Gastrocnemius medialis (tissue), 4 donors: ENCODE data around the gene ACSF2. TPM values are rescaled to one million over a fixed set of nuclear protein-coding genes. Genes with fewer than 3 reads are reported as not detected.

Experiments
- ATAC-seq, 2 donors: fragments of 150-250 bp; one replicate each; pipeline ENCODE4 v1.9.1; 2016
- DNase-seq, 2 donors: peaks; one replicate each; pipeline ENCODE4 v3.0.0-alpha.2; 2019
- H3K27ac ChIP-seq, 4 donors: fragments of 200-600 bp; sonication (generic); 1 replicate in 1 of 4; 2 replicates in 3 of 4; pipeline ENCODE4 v1.5.1; 2016 to 2018; ENCODE audit warnings: mild to moderate bottlenecking in 2 of 4, moderate library complexity in 1 of 4
- H3K27me3 ChIP-seq, 3 donors: fragments of 200-600 bp; sonication (generic) in 2 of 3; 1 replicate in 1 of 3; 2 replicates in 2 of 3; pipeline versions ENCODE4 v1.5.1 to v1.6.0; 2016 to 2019; ENCODE audit warnings: mild to moderate bottlenecking in 1 of 3, moderate library complexity in 1 of 3
- H3K36me3 ChIP-seq, 2 donors: fragments of 200-600 bp; sonication (generic) in 1 of 2; one replicate each; pipeline ENCODE4 v1.5.1; 2017 to 2018
- H3K4me1 ChIP-seq, 2 donors: fragments of 200-600 bp; sonication (generic) in 1 of 2; one replicate each; pipeline ENCODE4 v1.5.1; 2016 to 2017; ENCODE audit warnings: mild to moderate bottlenecking in 2 of 2
- H3K4me3 ChIP-seq, 4 donors: fragments of 200-600 bp; sonication (generic) in 3 of 4; 1 replicate in 1 of 4; 2 replicates in 3 of 4; pipeline ENCODE4 v1.5.1; 2016 to 2019; ENCODE audit warnings: mild to moderate bottlenecking in 2 of 4
- H3K9me3 ChIP-seq, 3 donors: fragments of 200-600 bp; sonication (generic) in 2 of 3; 1 replicate in 1 of 3; 2 replicates in 2 of 3; pipeline ENCODE4 v1.5.1; 2016 to 2019
- POLR2A ChIP-seq, 2 donors: fragments of 450-650 bp; IDR thresholded peaks; one replicate each; pipeline ENCODE4 v1.6.1; 2017; ENCODE audit warnings: antibody characterized with exemption in 2 of 2, mild to moderate bottlenecking in 2 of 2, moderate library complexity in 2 of 2
- in situ Hi-C, 4 donors: fragments of 200-750 bp; cut with MboI; loops; one replicate each; pipeline versions ENCODE4 v1.15.0 to v1.8.0; 2017; ENCODE audit warnings: low sequenced_read_pairs in 4 of 4
- intact Hi-C: fragments of 100-400 bp; cut with DNase I; formaldehyde crosslinking; loops from one replicate; pipeline ENCODE4 v1.15.1; 2023; ENCODE audit warnings: low total_unique reads
- total RNA-seq, 4 donors: library from RNA; depleted of rRNA; stranded (reverse); fragments of >200 nt; gene quantifications; one replicate each; pipeline versions ENCODE4 v1.1.0 to v1.2.3, GENCODE V29; 2016
- TF ChIP-seq, protein P1 (sequence below), 5 experiments: fragments of 450-650 bp in 3 of 5; fragments of 200-600 bp in 2 of 5; sonication (generic) in 2 of 5; IDR thresholded peaks in 4 of 5; conservative IDR thresholded peaks in 1 of 5; 1 replicate in 4 of 5; 2 replicates in 1 of 5; pipeline ENCODE4 v1.5.1; 2016 to 2019; ENCODE audit warnings: antibody characterized with exemption in 5 of 5, mild to moderate bottlenecking in 3 of 5, moderate library complexity in 3 of 5

Gene ACSF2
- total RNA-seq, 4 donors from 2014 or later: 8.7 to 61.4 (median 34.2) TPM

DNA sequence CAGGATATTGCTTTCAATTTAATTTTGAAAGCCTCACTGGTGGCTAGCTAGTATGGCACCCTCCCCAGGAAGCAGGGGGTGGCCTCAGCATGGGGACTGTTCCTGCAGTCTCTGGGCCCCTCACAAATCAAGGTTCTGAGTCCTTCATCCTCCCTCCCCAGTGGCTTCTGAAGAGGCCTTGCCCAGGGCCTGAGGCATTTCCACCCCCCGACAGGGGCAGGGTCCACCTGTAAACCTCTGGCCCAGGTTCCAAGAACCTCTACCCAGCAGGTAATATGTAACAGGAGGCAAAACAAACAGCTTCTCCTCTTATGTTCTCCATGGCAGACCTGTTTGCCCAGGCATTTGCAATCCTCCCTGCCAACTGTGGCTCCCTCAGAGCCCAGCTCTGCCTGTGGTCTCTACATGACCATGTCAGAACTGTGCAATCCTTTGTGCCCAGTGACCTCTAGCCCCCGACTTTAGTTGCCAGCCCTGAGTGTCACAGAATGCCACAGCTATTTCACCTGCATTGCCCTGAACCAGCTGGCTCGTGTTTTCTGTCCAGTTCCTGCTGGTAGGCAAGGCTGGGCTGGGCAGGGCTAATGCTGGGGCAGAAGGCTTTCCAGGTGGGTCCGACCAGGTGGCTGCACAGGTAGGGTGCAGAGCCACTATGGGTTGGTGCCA, 14.3 kb downstream of the ACSF2 start:
- Histone ChIP-seq H3K4me1 (peaks cover 39 to 41% of the 10 kb centered on the region in 2 donors), H3K36me3 (no peaks in the 10 kb centered on the region), H3K27me3 (no peaks in the 10 kb centered on the region), H3K27ac (peak overlapping the region; percentile 76 to 87 (median 85)), H3K4me3 (no peak overlapping the region), H3K9me3 (no peaks in the 10 kb centered on the region)
- DNase-seq: peak in 1 of 2 donors; percentile 48
- peak in 1 of 2 donors; percentile 26 for ATAC-seq
- in situ Hi-C loops: no loop called here
- intact Hi-C loops: no loop called here
- TF ChIP-seq, protein P1, sequence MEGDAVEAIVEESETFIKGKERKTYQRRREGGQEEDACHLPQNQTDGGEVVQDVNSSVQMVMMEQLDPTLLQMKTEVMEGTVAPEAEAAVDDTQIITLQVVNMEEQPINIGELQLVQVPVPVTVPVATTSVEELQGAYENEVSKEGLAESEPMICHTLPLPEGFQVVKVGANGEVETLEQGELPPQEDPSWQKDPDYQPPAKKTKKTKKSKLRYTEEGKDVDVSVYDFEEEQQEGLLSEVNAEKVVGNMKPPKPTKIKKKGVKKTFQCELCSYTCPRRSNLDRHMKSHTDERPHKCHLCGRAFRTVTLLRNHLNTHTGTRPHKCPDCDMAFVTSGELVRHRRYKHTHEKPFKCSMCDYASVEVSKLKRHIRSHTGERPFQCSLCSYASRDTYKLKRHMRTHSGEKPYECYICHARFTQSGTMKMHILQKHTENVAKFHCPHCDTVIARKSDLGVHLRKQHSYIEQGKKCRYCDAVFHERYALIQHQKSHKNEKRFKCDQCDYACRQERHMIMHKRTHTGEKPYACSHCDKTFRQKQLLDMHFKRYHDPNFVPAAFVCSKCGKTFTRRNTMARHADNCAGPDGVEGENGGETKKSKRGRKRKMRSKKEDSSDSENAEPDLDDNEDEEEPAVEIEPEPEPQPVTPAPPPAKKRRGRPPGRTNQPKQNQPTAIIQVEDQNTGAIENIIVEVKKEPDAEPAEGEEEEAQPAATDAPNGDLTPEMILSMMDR (IDR thresholded peaks at IDR 0.05 in 4 of 5, conservative IDR thresholded peaks at IDR 0.05 in 1 of 5): no peak
- TF ChIP-seq POLR2A (IDR thresholded peaks at IDR 0.05): no peak

DNA sequence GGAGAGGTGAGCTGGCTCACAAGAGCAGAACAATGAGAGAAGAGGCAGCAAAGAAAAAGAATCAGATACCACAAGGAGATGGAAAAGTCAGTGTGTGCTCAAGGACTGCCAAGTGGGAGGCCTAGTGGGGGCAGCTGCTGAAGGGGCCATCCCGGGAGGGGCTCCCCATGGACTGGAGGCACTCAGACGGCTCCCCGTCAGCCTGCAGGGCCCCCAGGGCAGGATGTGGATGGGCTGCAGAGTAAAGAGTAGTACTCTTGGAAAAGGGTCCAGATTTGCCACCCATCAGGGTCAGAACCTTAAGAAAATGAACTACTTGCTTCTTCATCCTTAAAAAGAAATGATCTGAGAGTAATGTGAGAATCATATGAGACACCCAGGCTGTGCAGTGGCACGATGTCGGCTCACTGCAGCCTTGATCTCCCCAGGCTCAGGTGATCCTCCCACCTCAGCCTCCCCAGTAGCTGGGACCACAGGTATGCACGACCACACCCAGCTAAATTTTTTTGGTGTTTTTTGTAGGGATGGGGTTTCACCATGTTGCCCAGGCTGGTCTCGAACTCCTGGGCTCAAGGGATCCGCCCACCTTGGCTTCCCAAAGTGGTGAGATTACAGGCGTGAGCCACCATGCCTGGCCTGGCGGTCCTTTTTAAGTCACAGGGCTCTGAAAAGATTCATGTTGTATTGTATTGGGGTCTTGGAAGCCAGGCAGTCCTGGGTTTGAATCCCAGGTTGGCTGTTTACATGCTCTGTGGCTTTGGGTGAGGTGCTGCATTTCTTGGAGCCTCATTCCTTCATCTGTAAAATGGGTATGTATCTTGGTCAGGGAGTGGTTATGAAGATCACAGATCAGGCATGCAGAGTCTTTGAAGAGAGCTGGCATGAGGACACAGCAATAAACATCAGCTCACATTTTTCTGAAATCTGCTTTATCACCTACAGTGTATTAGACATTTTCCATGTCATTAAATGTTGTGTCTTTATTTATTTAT, 15.1 kb downstream of the ACSF2 start:
- no peak for DNase-seq
- ATAC-seq: no peak
- peaks cover 45 to 47% of the 10 kb centered on the region in 2 donors for H3K4me1 ChIP-seq
- H3K9me3 ChIP-seq: no peaks in the 10 kb centered on the region
- intact Hi-C loops (no loop called here), in situ Hi-C loops (no loop called here)
- H3K36me3 ChIP-seq: no peaks in the 10 kb centered on the region
- no peaks in the 10 kb centered on the region for H3K27me3 ChIP-seq
- peak overlapping the region; percentile 76 to 87 (median 85) for H3K27ac ChIP-seq
- no peak overlapping the region for H3K4me3 ChIP-seq
- TF ChIP-seq POLR2A (IDR thresholded peaks at IDR 0.05): no peak
- TF ChIP-seq, protein P1 (IDR thresholded peaks at IDR 0.05 in 4 of 5, conservative IDR thresholded peaks at IDR 0.05 in 1 of 5): no peak

DNA sequence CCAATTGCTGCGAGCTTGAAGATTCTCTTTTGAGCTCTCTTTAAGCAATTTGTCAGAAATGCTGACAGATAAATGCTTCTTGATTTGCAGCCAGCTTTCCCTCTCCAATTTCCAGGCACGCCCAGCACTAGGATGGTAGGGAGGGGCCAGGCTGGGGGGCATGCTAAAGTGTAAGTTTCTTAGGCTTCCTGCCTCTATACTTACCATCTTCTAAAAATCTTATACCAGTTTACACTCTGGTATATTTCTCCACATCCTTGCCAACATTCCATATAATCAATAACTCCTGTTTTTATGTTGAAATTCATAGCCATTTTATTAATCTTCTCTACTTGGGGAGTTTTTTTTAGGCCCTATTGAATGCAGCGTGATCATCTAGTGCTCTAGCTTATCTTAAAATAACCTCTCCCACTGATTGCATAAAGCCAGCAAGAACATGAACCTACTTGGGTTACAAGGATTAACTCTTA, 17.5 kb downstream of the ACSF2 start:
- intact Hi-C loops (no loop called here), in situ Hi-C loops (no loop called here)
- no peaks in the 10 kb centered on the region for H3K9me3 ChIP-seq
- TF ChIP-seq, protein P1 (IDR thresholded peaks at IDR 0.05 in 4 of 5, conservative IDR thresholded peaks at IDR 0.05 in 1 of 5): no peak
- TF ChIP-seq POLR2A (IDR thresholded peaks at IDR 0.05): no peak
- H3K36me3 ChIP-seq: no peaks in the 10 kb centered on the region
- peaks cover 60% of the 10 kb centered on the region in 2 donors for H3K4me1 ChIP-seq
- DNase-seq (peak; percentile 41 to 48), ATAC-seq (peak; percentile 94 to 96)
- H3K4me3 ChIP-seq: peak overlapping the region in 2 of 4 donors; percentile 7 to 26
- H3K27ac ChIP-seq: peak overlapping the region; percentile 76 to 87 (median 85)
- no peaks in the 10 kb centered on the region for H3K27me3 ChIP-seq

DNA sequence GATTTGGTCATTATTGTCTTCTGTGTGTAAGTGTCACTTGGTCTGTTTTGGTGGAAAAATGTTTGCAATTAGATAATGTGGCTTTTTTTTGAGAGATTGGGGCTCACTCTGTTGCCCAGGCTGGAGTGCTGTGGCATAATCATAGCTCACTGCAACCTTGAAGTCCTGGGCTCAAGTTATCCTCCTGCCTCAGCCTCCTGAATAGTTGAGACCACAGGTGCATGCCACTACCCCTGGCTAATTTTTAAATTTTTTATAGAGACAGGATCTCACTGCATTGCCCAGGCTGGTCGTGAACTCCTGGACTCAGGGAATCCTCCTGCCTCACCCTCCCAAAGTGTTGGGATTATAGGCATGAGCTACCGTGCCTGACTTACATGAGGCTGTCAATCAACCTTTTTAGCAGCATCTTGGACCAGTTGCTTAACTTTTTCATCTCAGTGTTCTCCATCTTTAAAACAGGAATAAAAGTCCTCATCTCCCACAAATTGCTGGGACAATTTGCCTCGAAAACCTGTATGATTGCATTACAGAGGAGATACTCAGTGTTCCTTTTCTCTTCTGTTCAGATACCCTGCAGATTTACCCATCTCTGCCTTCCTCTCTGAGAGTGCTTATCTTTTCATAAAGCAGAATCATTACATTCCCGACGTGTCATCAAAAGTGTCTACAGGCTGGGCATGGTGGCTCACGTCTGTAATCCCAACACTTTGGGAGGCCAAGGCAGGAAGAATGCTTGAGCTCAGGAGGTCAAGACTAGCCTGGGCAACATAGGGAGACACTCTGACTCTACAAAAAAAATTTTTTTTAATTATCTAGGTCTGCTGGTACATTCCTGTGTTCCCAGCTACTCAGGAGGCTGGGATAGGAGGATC, 19.1 kb downstream of the ACSF2 start:
- Histone ChIP-seq H3K36me3 (no peaks in the 10 kb centered on the region), H3K4me3 (no peak overlapping the region), H3K9me3 (no peaks in the 10 kb centered on the region), H3K27ac (peak overlapping the region; percentile 76 to 87 (median 85)), H3K27me3 (no peaks in the 10 kb centered on the region), H3K4me1 (peaks cover 60 to 65% of the 10 kb centered on the region in 2 donors)
- in situ Hi-C loops (no loop called here), intact Hi-C loops (no loop called here)
- TF ChIP-seq, protein P1 (IDR thresholded peaks at IDR 0.05 in 4 of 5, conservative IDR thresholded peaks at IDR 0.05 in 1 of 5): no peak
- TF ChIP-seq POLR2A (IDR thresholded peaks at IDR 0.05): no peak
- no peak for ATAC-seq
- DNase-seq: no peak
